CD4-positive, alpha-beta T cell (primary cell): ENCODE results near the gene AHCYL1. TPM values are rescaled to one million over a fixed set of nuclear protein-coding genes. Genes with fewer than 3 reads are reported as not detected.

Experiments
- ATAC-seq: fragments of 200-7000 bp; cut with Tn5 transposase; one replicate; pipeline ENCODE4 v1.10.0; 2022; ENCODE audit warnings: mild to moderate bottlenecking; ENCODE audit not compliant: poor library complexity
- CTCF ChIA-PET: fragments of 350-600 bp; sonication (Branson Sonifier 250); formaldehyde crosslinking; loops from one replicate; lab custom pipeline; 2021; ENCODE audit warnings: antibody characterized with exemption, inconsistent platforms; lab: Charles Lee
- POLR2A ChIA-PET: fragments of 350-600 bp; sonication (Branson Sonifier 250); formaldehyde crosslinking; loops from one replicate; lab custom pipeline; 2021; ENCODE audit warnings: antibody characterized with exemption, inconsistent platforms; lab: Charles Lee
- DNase-seq, 14 experiments: peaks; one replicate each; pipeline ENCODE4 v3.0.0-alpha.2; 2013 to 2020; ENCODE audit warnings: mixed read lengths in 2 of 14
- H3K27ac ChIP-seq, 2 donors: one replicate each; pipeline versions ENCODE4 v1.5.1 to v1.7.0; 2013; ENCODE audit warnings: low read length in 2 of 2, low read depth in 1 of 2, mild to moderate bottlenecking in 1 of 2
- H3K27me3 ChIP-seq, 2 experiments: 1 replicate in 1 of 2; 2 replicates in 1 of 2; pipeline versions ENCODE4 v1.6.1 to v1.7.0; 2013; ENCODE audit warnings: low read length in 2 of 2, control low read depth in 1 of 2, mild to moderate bottlenecking in 1 of 2, moderate library complexity in 1 of 2; ENCODE audit not compliant: insufficient read depth in 2 of 2, control insufficient read depth in 1 of 2
- H3K36me3 ChIP-seq: one replicate; pipeline ENCODE4 v1.6.1; 2013; ENCODE audit warnings: low read length, control low read depth; ENCODE audit not compliant: insufficient read depth
- H3K4me1 ChIP-seq: one replicate; pipeline ENCODE4 v1.6.1; 2013; ENCODE audit warnings: low read length, control low read depth; ENCODE audit not compliant: insufficient read depth
- H3K4me3 ChIP-seq: one replicate; pipeline ENCODE4 v1.5.1; 2013; ENCODE audit warnings: mild to moderate bottlenecking, low read length, moderate library complexity
- H3K9me3 ChIP-seq, 2 experiments: 1 replicate in 1 of 2; 2 replicates in 1 of 2; pipeline versions ENCODE4 v1.6.1 to v1.7.0; 2013; ENCODE audit warnings: low read length in 2 of 2, mild to moderate bottlenecking in 2 of 2, control low read depth in 1 of 2, moderate library complexity in 1 of 2; ENCODE audit not compliant: control insufficient read depth in 1 of 2, insufficient read depth in 1 of 2
- H3K27ac Mint-ChIP-seq: one replicate; pipeline ENCODE4 v1.8.0; 2020; ENCODE audit warnings: mixed read lengths
- H3K27me3 Mint-ChIP-seq: one replicate; pipeline ENCODE4 v1.8.0; 2021; ENCODE audit warnings: mixed read lengths
- H3K36me3 Mint-ChIP-seq: one replicate; pipeline ENCODE4 v1.8.0; 2021; ENCODE audit warnings: low read depth, mixed read lengths
- H3K4me1 Mint-ChIP-seq: one replicate; pipeline ENCODE4 v1.8.0; 2021; ENCODE audit warnings: low read depth, mixed read lengths
- H3K4me3 Mint-ChIP-seq: one replicate; pipeline ENCODE4 v1.8.0; 2020; ENCODE audit warnings: mild to moderate bottlenecking, mixed read lengths
- H3K9me3 Mint-ChIP-seq: one replicate; pipeline ENCODE4 v1.8.0; 2020; ENCODE audit warnings: mixed read lengths
- CTCF ChIP-seq: fragments of 200-600 bp; IDR thresholded peaks from one replicate; pipeline ENCODE4 v1.8.0; 2022; ENCODE audit warnings: antibody characterized with exemption, mild to moderate bottlenecking
- intact Hi-C, 2 experiments: fragments of 100-400 bp; cut with DNase I in 1 of 2; cut with micrococcal nuclease in 1 of 2; formaldehyde crosslinking; loops; one replicate each; pipeline versions ENCODE4 v1.15.1 to v1.9.0; 2023 to 2025; cut with DNase I, micrococcal nuclease
- total RNA-seq, 174 experiments: library from RNA in 2 of 174; stranded (reverse) in 2 of 174; gene quantifications; one replicate each; pipeline ENCODE4 v1.2.3 and lab custom pipeline; 2021 to 2026

Gene AHCYL1
- total RNA-seq, 2 experiments from 2014 or later: 6.9 to 8.4 TPM

GRCh38 chr1:109971559-109971958, 13.0 kb upstream of the AHCYL1 start:
- Histone ChIP-seq H3K9me3 (no peaks in the 10 kb centered on the region), H3K27ac (no peak overlapping the region), H3K4me1 (no peaks in the 10 kb centered on the region), H3K27me3 (no peaks in the 10 kb centered on the region), H3K4me3 (no peak overlapping the region), H3K36me3 (no peaks in the 10 kb centered on the region)
- Mint-ChIP-seq H3K36me3 (no peaks in the 10 kb centered on the region), H3K9me3 (no peaks in the 10 kb centered on the region), H3K27me3 (peaks cover 2% of the 10 kb centered on the region), H3K27ac (no peak overlapping the region), H3K4me3 (no peak overlapping the region), H3K4me1 (no peaks in the 10 kb centered on the region)
- ChIA-PET POLR2A (interaction anchor here (0.8 kb wide), 1 partner anchor 9 kb away, joined by 3 read pairs; no protein-coding TSS in a partner anchor), CTCF (interaction anchor here (0.8 kb wide), 1 partner anchor 181 kb away, joined by 3 read pairs; no protein-coding TSS in a partner anchor)
- TF ChIP-seq CTCF: no peak
- DNase-seq: no peak
- intact Hi-C loops: no loop called here
- no peak for ATAC-seq

GRCh38 chr1:109974191-109974590, 10.4 kb upstream of the AHCYL1 start:
- no peaks in the 10 kb centered on the region for H3K4me1 Mint-ChIP-seq

GRCh38 chr1:109975718-109976117, 8.8 kb upstream of the AHCYL1 start:
- POLR2A ChIA-PET: no interaction called here
- H3K4me1 Mint-ChIP-seq: no peaks in the 10 kb centered on the region
- CTCF ChIA-PET: no interaction called here
- H3K4me3 Mint-ChIP-seq: no peak overlapping the region
- intact Hi-C loops: no loop called here
- H3K27ac ChIP-seq: no peak overlapping the region
- H3K27me3 ChIP-seq: no peaks in the 10 kb centered on the region
- H3K9me3 Mint-ChIP-seq: no peaks in the 10 kb centered on the region
- TF ChIP-seq CTCF: no peak
- no peaks in the 10 kb centered on the region for H3K9me3 ChIP-seq
- H3K36me3 Mint-ChIP-seq: no peaks in the 10 kb centered on the region
- ATAC-seq: no peak
- no peak overlapping the region for H3K4me3 ChIP-seq
- H3K27me3 Mint-ChIP-seq: peaks cover 14% of the 10 kb centered on the region
- DNase-seq: no peak
- peaks cover 2% of the 10 kb centered on the region for H3K4me1 ChIP-seq
- no peaks in the 10 kb centered on the region for H3K36me3 ChIP-seq
- no peak overlapping the region for H3K27ac Mint-ChIP-seq

More at GRCh38 chr1:109974191-109974590, 10.4 kb upstream of the AHCYL1 start:
- intact Hi-C loops: no loop called here
- Mint-ChIP-seq H3K27me3 (peaks cover 14% of the 10 kb centered on the region), H3K36me3 (no peaks in the 10 kb centered on the region), H3K27ac (no peak overlapping the region), H3K9me3 (no peaks in the 10 kb centered on the region), H3K4me3 (no peak overlapping the region)
- no peaks in the 10 kb centered on the region for H3K4me1 ChIP-seq
- ATAC-seq (no peak), DNase-seq (no peak)
- TF ChIP-seq CTCF: no peak
- H3K27me3 ChIP-seq: no peaks in the 10 kb centered on the region
- ChIA-PET POLR2A (no interaction called here), CTCF (no interaction called here)
- H3K4me3 ChIP-seq: no peak overlapping the region
- no peaks in the 10 kb centered on the region for H3K36me3 ChIP-seq
- no peaks in the 10 kb centered on the region for H3K9me3 ChIP-seq
- H3K27ac ChIP-seq: no peak overlapping the region
